Measurements from ENCODE around the gene EBF3.

EBF3 gene

GRCh38 chr10:129963641-129964501, at the start of gene EBF3:
Gene EBF3, minus strand, starts transcription at chr10:129964274. Its CDS starts 506 bp downstream, at chr10:129963768.
- no peak for DNase-seq

GRCh38 chr10:130013335-130014262, 49.5 kb upstream of the EBF3 start:
- no peak for DNase-seq

- DNase-seq, result no peak
Measured at GRCh38 chr10:130012129-130012528, 48.1 kb upstream of the EBF3 start.

GRCh38 chr10:130010653-130011052, 46.6 kb upstream of the EBF3 start:
- no peak for DNase-seq

- no peak for DNase-seq
Measured at GRCh38 chr10:130009228-130009627, 45.2 kb upstream of the EBF3 start.

GRCh38 chr10:130003787-130004613, 39.9 kb upstream of the EBF3 start:
- DNase-seq, result no peak

GRCh38 chr10:130003166-130003565, 39.1 kb upstream of the EBF3 start:
- DNase-seq, result no peak

- DNase-seq, result no peak
Measured at GRCh38 chr10:130002606-130003005, 38.5 kb upstream of the EBF3 start.

- DNase-seq, result no peak
Measured at GRCh38 chr10:130000918-130001317, 36.8 kb upstream of the EBF3 start.

- DNase-seq, result no peak
Measured at GRCh38 chr10:129999140-129999539, 35.1 kb upstream of the EBF3 start.

- DNase-seq, result no peak
Measured at GRCh38 chr10:129993621-129994020, 29.5 kb upstream of the EBF3 start.

- DNase-seq, result no peak
Measured at GRCh38 chr10:129992356-129992755, 28.3 kb upstream of the EBF3 start.

GRCh38 chr10:129982825-129983224, 18.8 kb upstream of the EBF3 start:
- no peak for DNase-seq

GRCh38 chr10:129978980-129979379, 14.9 kb upstream of the EBF3 start:
- no peak for DNase-seq

- DNase-seq, result no peak
Measured at GRCh38 chr10:129978322-129978721, 14.2 kb upstream of the EBF3 start.

GRCh38 chr10:129977794-129978193, 13.7 kb upstream of the EBF3 start:
- DNase-seq, result no peak

GRCh38 chr10:129973674-129974059, 9.6 kb upstream of the EBF3 start:
- no peak for DNase-seq

- no peak for DNase-seq
Measured at GRCh38 chr10:129972966-129973673, 9.0 kb upstream of the EBF3 start.

GRCh38 chr10:129972145-129972965, 8.3 kb upstream of the EBF3 start:
- no peak for DNase-seq
